LNCAP (cell line): ENCODE results near the gene SERTAD1.

Experiments used
- TF ChIP-seq, protein P1 (sequence below): fragments of 450-650 bp; IDR thresholded peaks from 2 replicates; pipeline ENCODE4 v1.5.1; 2017; ENCODE audit warnings: mild to moderate bottlenecking

SERTAD1 gene

DNA sequence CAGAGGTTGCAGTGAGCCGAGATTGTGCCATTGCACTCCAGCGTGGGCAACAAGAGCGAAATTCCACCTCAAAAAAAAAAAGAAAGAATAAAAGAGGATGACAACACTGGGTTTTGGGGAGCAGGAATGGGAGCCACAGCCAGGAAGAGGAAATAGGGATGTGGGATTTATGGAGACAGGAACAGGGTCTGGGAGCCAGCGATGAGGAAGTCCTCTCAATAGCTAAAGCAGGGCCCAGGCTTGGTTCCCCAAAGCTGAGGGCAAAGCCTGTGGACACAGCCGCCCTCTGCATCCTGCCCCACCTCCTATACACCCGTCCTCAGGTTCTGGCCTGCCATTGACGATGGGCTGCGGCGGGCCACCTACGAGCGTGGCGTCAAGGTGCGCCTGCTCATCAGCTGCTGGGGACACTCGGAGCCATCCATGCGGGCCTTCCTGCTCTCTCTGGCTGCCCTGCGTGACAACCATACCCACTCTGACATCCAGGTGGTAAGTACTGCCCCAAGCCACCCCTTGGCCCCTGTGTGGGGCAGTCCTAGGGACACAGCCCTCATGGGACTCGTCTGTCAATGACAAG lies 49.4 kb downstream of the SERTAD1 start:
- TF ChIP-seq, protein P1, sequence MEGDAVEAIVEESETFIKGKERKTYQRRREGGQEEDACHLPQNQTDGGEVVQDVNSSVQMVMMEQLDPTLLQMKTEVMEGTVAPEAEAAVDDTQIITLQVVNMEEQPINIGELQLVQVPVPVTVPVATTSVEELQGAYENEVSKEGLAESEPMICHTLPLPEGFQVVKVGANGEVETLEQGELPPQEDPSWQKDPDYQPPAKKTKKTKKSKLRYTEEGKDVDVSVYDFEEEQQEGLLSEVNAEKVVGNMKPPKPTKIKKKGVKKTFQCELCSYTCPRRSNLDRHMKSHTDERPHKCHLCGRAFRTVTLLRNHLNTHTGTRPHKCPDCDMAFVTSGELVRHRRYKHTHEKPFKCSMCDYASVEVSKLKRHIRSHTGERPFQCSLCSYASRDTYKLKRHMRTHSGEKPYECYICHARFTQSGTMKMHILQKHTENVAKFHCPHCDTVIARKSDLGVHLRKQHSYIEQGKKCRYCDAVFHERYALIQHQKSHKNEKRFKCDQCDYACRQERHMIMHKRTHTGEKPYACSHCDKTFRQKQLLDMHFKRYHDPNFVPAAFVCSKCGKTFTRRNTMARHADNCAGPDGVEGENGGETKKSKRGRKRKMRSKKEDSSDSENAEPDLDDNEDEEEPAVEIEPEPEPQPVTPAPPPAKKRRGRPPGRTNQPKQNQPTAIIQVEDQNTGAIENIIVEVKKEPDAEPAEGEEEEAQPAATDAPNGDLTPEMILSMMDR = no peak

GRCh38 chr19:40374084-40374483 lies 51.7 kb downstream of the SERTAD1 start:
- TF ChIP-seq, protein P1 = no peak

DNA sequence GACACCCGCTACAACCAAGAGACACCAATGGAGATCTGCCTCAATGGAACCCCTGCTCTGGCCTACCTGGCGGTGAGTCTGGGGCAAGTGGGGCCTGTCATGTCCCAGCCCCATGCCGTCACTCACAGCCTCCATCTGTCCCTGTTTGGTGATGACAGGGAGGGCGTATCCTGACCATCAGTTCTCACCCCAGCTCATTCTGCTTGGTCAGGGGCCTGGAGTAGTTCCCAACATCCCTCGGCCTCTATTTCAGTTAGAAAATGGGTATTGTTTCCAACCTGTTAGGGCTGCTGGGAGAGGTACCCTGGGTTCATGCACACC lies 54.0 kb downstream of the SERTAD1 start:
- TF ChIP-seq, protein P1 = no peak
